Esophagus (tissue), 2 donors: ENCODE results near the gene TMEM244. TPM values are rescaled to one million over a fixed set of nuclear protein-coding genes. Genes with fewer than 3 reads are reported as not detected.
"Not testable (repeated sequence)": the region's sequence is repeated elsewhere in the genome, so short reads cannot be mapped to it uniquely, and the experiment has no call there.

Experiments used
- H3K27ac ChIP-seq, 2 donors: one replicate each; pipeline ENCODE4 v1.5.1; 2013; ENCODE audit warnings: low read depth in 2 of 2, mild to moderate bottlenecking in 2 of 2, inconsistent platforms in 1 of 2, low read length in 1 of 2, moderate library complexity in 1 of 2
- H3K27me3 ChIP-seq, 2 donors: one replicate each; pipeline ENCODE4 v1.6.1; 2013; ENCODE audit warnings: low read length in 2 of 2, control low read depth in 1 of 2, mild to moderate bottlenecking in 1 of 2; ENCODE audit not compliant: insufficient read depth in 2 of 2, control insufficient read depth in 1 of 2
- H3K36me3 ChIP-seq, 2 donors: one replicate each; pipeline ENCODE4 v1.6.1; 2013; ENCODE audit warnings: low read length in 1 of 2; ENCODE audit not compliant: control insufficient read depth in 2 of 2, insufficient read depth in 2 of 2
- H3K4me1 ChIP-seq, 2 donors: one replicate each; pipeline ENCODE4 v1.6.1; 2013; ENCODE audit warnings: low read length in 1 of 2; ENCODE audit not compliant: control insufficient read depth in 2 of 2, insufficient read depth in 2 of 2
- H3K4me3 ChIP-seq, 2 donors: one replicate each; pipeline ENCODE4 v1.5.1; 2013; ENCODE audit warnings: low read length in 2 of 2, mild to moderate bottlenecking in 2 of 2, low read depth in 1 of 2, moderate library complexity in 1 of 2
- H3K9me3 ChIP-seq, 2 donors: one replicate each; pipeline ENCODE4 v1.6.1; 2013; ENCODE audit warnings: mild to moderate bottlenecking in 2 of 2, low read depth in 1 of 2, low read length in 1 of 2, moderate library complexity in 1 of 2; ENCODE audit not compliant: control insufficient read depth in 2 of 2, insufficient read depth in 1 of 2
- WGBS, 2 donors: extraction: QIAGEN DNeasy Blood & Tissue Kit; methylation state at CpG; one replicate each; pipeline ENCODE4 v1.1.7; 2013; 5-methylcytosine and 5-hydroxymethylcytosine counted together
- polyA plus RNA-seq, 2 donors: library from polyadenylated mRNA; stranded (reverse); fragments of 200-250 nt; gene quantifications; one replicate each; pipeline ENCODE4 v1.2.3, GENCODE V29; 2013
- donor health status: healthy with polysubstance abuse.
- donor health status: Bipolar disorder and iron deficiency.

The TMEM244 gene
- polyA plus RNA-seq, 2 donors: not detected

- H3K4me3 ChIP-seq: no peak overlapping the region
- 66 to 73% methylated on average over 5 of the region's 5 CpGs for WGBS, 2 donors
- peaks cover 0 to under 1% of the 10 kb centered on the region in 2 donors for H3K27me3 ChIP-seq
- H3K4me1 ChIP-seq: no peaks in the 10 kb centered on the region
- H3K27ac ChIP-seq: no peak overlapping the region
- no peaks in the 10 kb centered on the region for H3K36me3 ChIP-seq
- H3K9me3 ChIP-seq: peaks cover 0 to 3% of the 10 kb centered on the region in 2 donors
These were observed 8.8 kb downstream of the TMEM244 start for GRCh38 chr6:129852257-129852858.

GRCh38 chr6:129849456-129849855, 11.7 kb downstream of the TMEM244 start:
- H3K4me1 ChIP-seq: no peaks in the 10 kb centered on the region
- H3K9me3 ChIP-seq: peaks cover 0 to 3% of the 10 kb centered on the region in 2 donors
- no peaks in the 10 kb centered on the region for H3K36me3 ChIP-seq
- no peak overlapping the region for H3K4me3 ChIP-seq
- H3K27ac ChIP-seq: no peak overlapping the region
- H3K27me3 ChIP-seq: peaks cover 0 to 2% of the 10 kb centered on the region in 2 donors
- 89 to 92% methylated on average over 3 of the region's 3 CpGs for WGBS, 2 donors

- H3K27me3 ChIP-seq: peaks cover 0 to 2% of the 10 kb centered on the region in 2 donors
- no peaks in the 10 kb centered on the region for H3K4me1 ChIP-seq
- H3K9me3 ChIP-seq: no peaks in the 10 kb centered on the region
- H3K4me3 ChIP-seq: no peak overlapping the region
- H3K27ac ChIP-seq: no peak overlapping the region
- no peaks in the 10 kb centered on the region for H3K36me3 ChIP-seq
These were observed 14.4 kb downstream of the TMEM244 start for GRCh38 chr6:129846761-129847160.

GRCh38 chr6:129845696-129846095, 15.4 kb downstream of the TMEM244 start:
- 72 to 90% methylated on average over 2 of the region's 2 CpGs for WGBS, 2 donors
- H3K4me3 ChIP-seq: no peak overlapping the region
- H3K27me3 ChIP-seq: peaks cover 0 to 2% of the 10 kb centered on the region in 2 donors
- H3K36me3 ChIP-seq: no peaks in the 10 kb centered on the region
- no peak overlapping the region for H3K27ac ChIP-seq
- H3K9me3 ChIP-seq: no peaks in the 10 kb centered on the region
- no peaks in the 10 kb centered on the region for H3K4me1 ChIP-seq

- no peak overlapping the region for H3K27ac ChIP-seq
- H3K4me1 ChIP-seq: no peaks in the 10 kb centered on the region
- WGBS, 2 donors: 68 to 71% methylated on average over 10 of the region's 10 CpGs
- H3K27me3 ChIP-seq: peaks cover 0 to 2% of the 10 kb centered on the region in 2 donors
- no peak overlapping the region for H3K4me3 ChIP-seq
- H3K9me3 ChIP-seq: no peaks in the 10 kb centered on the region
- H3K36me3 ChIP-seq: no peaks in the 10 kb centered on the region
These were observed 16.8 kb downstream of the TMEM244 start for GRCh38 chr6:129844118-129844891.

- no peak overlapping the region for H3K4me3 ChIP-seq
- 73 to 77% methylated on average over 5 of the region's 5 CpGs for WGBS, 2 donors
- H3K9me3 ChIP-seq: no peaks in the 10 kb centered on the region
- H3K36me3 ChIP-seq: no peaks in the 10 kb centered on the region
- H3K4me1 ChIP-seq: no peaks in the 10 kb centered on the region
- peaks cover 0 to 2% of the 10 kb centered on the region in 2 donors for H3K27me3 ChIP-seq
- no peak overlapping the region for H3K27ac ChIP-seq
These were observed 17.5 kb downstream of the TMEM244 start for GRCh38 chr6:129843573-129843972.

- Histone ChIP-seq H3K4me1 (no peaks in the 10 kb centered on the region), H3K4me3 (no peak overlapping the region), H3K9me3 (no peaks in the 10 kb centered on the region), H3K27ac (no peak overlapping the region), H3K36me3 (no peaks in the 10 kb centered on the region), H3K27me3 (peaks cover 0 to 2% of the 10 kb centered on the region in 2 donors)
These were observed 18.2 kb downstream of the TMEM244 start for GRCh38 chr6:129842881-129843409.

GRCh38 chr6:129842137-129842536, 19.0 kb downstream of the TMEM244 start:
- Histone ChIP-seq H3K27ac (no peak overlapping the region), H3K4me1 (no peaks in the 10 kb centered on the region), H3K9me3 (no peaks in the 10 kb centered on the region), H3K4me3 (no peak overlapping the region), H3K27me3 (no peaks in the 10 kb centered on the region), H3K36me3 (no peaks in the 10 kb centered on the region)
- WGBS, 2 donors: 50 to 83% methylated on average over 1 of the region's 1 CpG

GRCh38 chr6:129839562-129839961, 21.6 kb downstream of the TMEM244 start:
- H3K4me3 ChIP-seq, H3K27me3 ChIP-seq, H3K27ac ChIP-seq, H3K4me1 ChIP-seq, H3K36me3 ChIP-seq, H3K9me3 ChIP-seq: not testable (repeated sequence)
- 67 to 71% methylated on average over 1 of the region's 1 CpG for WGBS, 2 donors

GRCh38 chr6:129835691-129836090, 25.4 kb downstream of the TMEM244 start:
- WGBS, 2 donors: 57 to 59% methylated on average over 11 of the region's 11 CpGs
- H3K27ac ChIP-seq: no peak overlapping the region
- H3K27me3 ChIP-seq: no peaks in the 10 kb centered on the region
- no peaks in the 10 kb centered on the region for H3K4me1 ChIP-seq
- no peaks in the 10 kb centered on the region for H3K36me3 ChIP-seq
- no peak overlapping the region for H3K4me3 ChIP-seq
- no peaks in the 10 kb centered on the region for H3K9me3 ChIP-seq
